Esophagus (tissue), 2 donors: ENCODE data around the gene ENAM. TPM values are rescaled to one million over a fixed set of nuclear protein-coding genes. Genes with fewer than 3 reads are reported as not detected.
A peak's percentile ranks its signal among the peaks of the same experiment; 100 is the strongest.
"Not testable (repeated sequence)": the region's sequence is repeated elsewhere in the genome, so short reads cannot be mapped to it uniquely, and the experiment has no call there.

Experiments
- H3K27ac ChIP-seq, 2 donors: one replicate each; pipeline ENCODE4 v1.5.1; 2013; ENCODE audit warnings: low read depth in 2 of 2, mild to moderate bottlenecking in 2 of 2, inconsistent platforms in 1 of 2, low read length in 1 of 2, moderate library complexity in 1 of 2
- H3K27me3 ChIP-seq, 2 donors: one replicate each; pipeline ENCODE4 v1.6.1; 2013; ENCODE audit warnings: low read length in 2 of 2, control low read depth in 1 of 2, mild to moderate bottlenecking in 1 of 2; ENCODE audit not compliant: insufficient read depth in 2 of 2, control insufficient read depth in 1 of 2
- H3K36me3 ChIP-seq, 2 donors: one replicate each; pipeline ENCODE4 v1.6.1; 2013; ENCODE audit warnings: low read length in 1 of 2; ENCODE audit not compliant: control insufficient read depth in 2 of 2, insufficient read depth in 2 of 2
- H3K4me1 ChIP-seq, 2 donors: one replicate each; pipeline ENCODE4 v1.6.1; 2013; ENCODE audit warnings: low read length in 1 of 2; ENCODE audit not compliant: control insufficient read depth in 2 of 2, insufficient read depth in 2 of 2
- H3K4me3 ChIP-seq, 2 donors: one replicate each; pipeline ENCODE4 v1.5.1; 2013; ENCODE audit warnings: low read length in 2 of 2, mild to moderate bottlenecking in 2 of 2, low read depth in 1 of 2, moderate library complexity in 1 of 2
- H3K9me3 ChIP-seq, 2 donors: one replicate each; pipeline ENCODE4 v1.6.1; 2013; ENCODE audit warnings: mild to moderate bottlenecking in 2 of 2, low read depth in 1 of 2, low read length in 1 of 2, moderate library complexity in 1 of 2; ENCODE audit not compliant: control insufficient read depth in 2 of 2, insufficient read depth in 1 of 2
- WGBS, 2 donors: extraction: QIAGEN DNeasy Blood & Tissue Kit; methylation state at CpG; one replicate each; pipeline ENCODE4 v1.1.7; 2013; 5-methylcytosine and 5-hydroxymethylcytosine counted together
- polyA plus RNA-seq, 2 donors: library from polyadenylated mRNA; stranded (reverse); fragments of 200-250 nt; gene quantifications; one replicate each; pipeline ENCODE4 v1.2.3, GENCODE V29; 2013
- donor health status: healthy with polysubstance abuse.
- donor health status: Bipolar disorder and iron deficiency.

The ENAM gene
- polyA plus RNA-seq, 2 donors: not detected

- peak within 1 kb of the TSS; percentile 91 to 99 for H3K4me3 ChIP-seq
- H3K36me3 ChIP-seq: no peaks in the 10 kb centered on the region
- H3K9me3 ChIP-seq: no peaks in the 10 kb centered on the region
- no peaks in the 10 kb centered on the region for H3K27me3 ChIP-seq
- peaks cover 0 to 5% of the 10 kb centered on the region in 2 donors for H3K4me1 ChIP-seq
- 0% methylated on average over 70 of the region's 70 CpGs for WGBS, 2 donors
- H3K27ac ChIP-seq: peak within 1 kb of the TSS; percentile 95 to 99
These were observed 59.6 kb downstream of the ENAM start, which contains the start of gene UTP3 for GRCh38 chr4:70687821-70688794. Gene UTP3 (plus strand): TSS chr4:70688532. CDS start chr4:70688678, 146 bp downstream.

- H3K27me3 ChIP-seq: no peaks in the 10 kb centered on the region
- H3K9me3 ChIP-seq: no peaks in the 10 kb centered on the region
- 1 to 2% methylated on average over 19 of the region's 19 CpGs for WGBS, 2 donors
- H3K4me1 ChIP-seq: peaks cover 0 to 5% of the 10 kb centered on the region in 2 donors
- peak overlapping the region; percentile 91 to 99 for H3K4me3 ChIP-seq
- no peaks in the 10 kb centered on the region for H3K36me3 ChIP-seq
- peak overlapping the region; percentile 95 to 99 for H3K27ac ChIP-seq
These were observed 60.3 kb downstream of the ENAM start for GRCh38 chr4:70688795-70689231.

GRCh38 chr4:70691661-70692060, 63.1 kb downstream of the ENAM start:
- WGBS, 2 donors: 77 to 85% methylated on average over 1 of the region's 1 CpG
- Histone ChIP-seq H3K27ac (no peak overlapping the region), H3K36me3 (no peaks in the 10 kb centered on the region), H3K9me3 (no peaks in the 10 kb centered on the region), H3K4me1 (peaks cover 0 to 5% of the 10 kb centered on the region in 2 donors), H3K4me3 (no peak overlapping the region), H3K27me3 (no peaks in the 10 kb centered on the region)

GRCh38 chr4:70694633-70695032, 66.1 kb downstream of the ENAM start:
- not testable (repeated sequence) for H3K36me3 ChIP-seq, H3K27me3 ChIP-seq, H3K4me1 ChIP-seq, H3K4me3 ChIP-seq, H3K27ac ChIP-seq, H3K9me3 ChIP-seq
- 79 to 96% methylated on average over 7 of the region's 7 CpGs for WGBS, 2 donors

Other genes starting within 250 kb of the ENAM start
- gene SMR3B, start 245.6 kb upstream of the ENAM start, polyA plus RNA-seq: not detected
- not detected for gene OPRPN, start 230.8 kb upstream of the ENAM start, polyA plus RNA-seq
- gene MUC7, start 156.5 kb upstream of the ENAM start, polyA plus RNA-seq: not detected
- gene AMTN, start 110.2 kb upstream of the ENAM start, polyA plus RNA-seq: under 1 TPM; 0.09 to 0.47 TPM
- gene AMBN, start 36.5 kb upstream of the ENAM start, polyA plus RNA-seq: not detected
- 1 to 10 TPM; 4.2 to 5.4 TPM for gene JCHAIN, start 37.8 kb downstream of the ENAM start, polyA plus RNA-seq
- 10 to 100 TPM; 19.9 to 24.2 TPM for gene UTP3, start 59.8 kb downstream of the ENAM start, polyA plus RNA-seq
- gene RUFY3, start 93.2 kb downstream of the ENAM start, polyA plus RNA-seq: 10 to 100 TPM; 19.4 to 25.1 TPM
- gene GRSF1, start 211.1 kb downstream of the ENAM start, polyA plus RNA-seq: 10 to 100 TPM; 21.5 to 39.6 TPM